Mesenchymal stem cell (in vitro differentiated cells and primary cell): ENCODE data around the gene RNF121.

Source experiments
- DNase-seq: peaks from one replicate; pipeline ENCODE4 v3.0.0-alpha.2; 2013
- H2AFZ ChIP-seq: one replicate; pipeline ENCODE4 v1.6.1; 2013; ENCODE audit warnings: low read depth, mild to moderate bottlenecking, control low read depth, inconsistent platforms, low read length, moderate library complexity
- H2AK5ac ChIP-seq: 2 replicates; pipeline ENCODE4 v1.6.1; 2013; ENCODE audit warnings: low read length, moderate library complexity, mild to moderate bottlenecking, inconsistent platforms; ENCODE audit not compliant: severe bottlenecking
- H2BK120ac ChIP-seq: one replicate; pipeline ENCODE4 v1.6.1; 2013; ENCODE audit warnings: low read depth, mild to moderate bottlenecking, inconsistent platforms, low read length, moderate library complexity
- H2BK12ac ChIP-seq, 2 experiments: one replicate each; pipeline ENCODE4 v1.6.1; 2013; ENCODE audit warnings: inconsistent platforms in 2 of 2, low read length in 2 of 2, mild to moderate bottlenecking in 2 of 2, moderate library complexity in 2 of 2, control low read depth in 1 of 2
- H2BK15ac ChIP-seq: one replicate; pipeline ENCODE4 v1.6.1; 2013; ENCODE audit warnings: mild to moderate bottlenecking, low read depth, inconsistent platforms; ENCODE audit not compliant: poor library complexity, severe bottlenecking
- H2BK5ac ChIP-seq: 2 replicates; pipeline ENCODE4 v1.6.1; 2013; ENCODE audit warnings: low read depth, mild to moderate bottlenecking, low read length, control low read depth, inconsistent platforms; ENCODE audit not compliant: poor library complexity, severe bottlenecking
- H3K14ac ChIP-seq, 2 experiments: one replicate each; pipeline ENCODE4 v1.6.1; 2013; ENCODE audit warnings: inconsistent platforms in 2 of 2, low read length in 2 of 2, control low read depth in 1 of 2, mild to moderate bottlenecking in 1 of 2, moderate library complexity in 1 of 2
- H3K18ac ChIP-seq, 2 experiments: one replicate each; pipeline ENCODE4 v1.6.1; 2013; ENCODE audit warnings: inconsistent platforms in 2 of 2, low read length in 2 of 2, control low read depth in 1 of 2, low read depth in 1 of 2, mild to moderate bottlenecking in 1 of 2
- H3K23ac ChIP-seq, 2 experiments: one replicate each; pipeline ENCODE4 v1.6.1; 2013; ENCODE audit warnings: inconsistent platforms in 2 of 2, low read length in 2 of 2, mild to moderate bottlenecking in 2 of 2, moderate library complexity in 2 of 2, control low read depth in 1 of 2
- H3K27ac ChIP-seq: 2 replicates; pipeline ENCODE4 v1.5.1; 2013; ENCODE audit warnings: mild to moderate bottlenecking, moderate library complexity, low read length, control low read depth, inconsistent platforms; ENCODE audit not compliant: poor library complexity, severe bottlenecking
- H3K27me3 ChIP-seq, 2 experiments: 2 replicates each; pipeline versions ENCODE4 v1.6.1 to v1.7.0; 2013; ENCODE audit warnings: low read length in 2 of 2, mild to moderate bottlenecking in 2 of 2, moderate library complexity in 2 of 2, control low read depth in 1 of 2, inconsistent platforms in 1 of 2; ENCODE audit not compliant: control insufficient read depth in 1 of 2, insufficient read depth in 1 of 2
- H3K36me3 ChIP-seq, 2 experiments: 2 replicates each; pipeline versions ENCODE4 v1.6.1 to v1.7.0; 2013; ENCODE audit warnings: low read length in 2 of 2, control low read depth in 1 of 2, inconsistent platforms in 1 of 2, low read depth in 1 of 2, mild to moderate bottlenecking in 1 of 2; ENCODE audit not compliant: insufficient read depth in 2 of 2, control insufficient read depth in 1 of 2
- H3K4ac ChIP-seq, 2 experiments: one replicate each; pipeline ENCODE4 v1.6.1; 2013; ENCODE audit warnings: inconsistent platforms in 2 of 2, low read length in 2 of 2, mild to moderate bottlenecking in 2 of 2, moderate library complexity in 2 of 2, control low read depth in 1 of 2, low read depth in 1 of 2
- H3K4me1 ChIP-seq: 2 replicates; pipeline ENCODE4 v1.6.1; 2013; ENCODE audit warnings: low read depth, low read length, control low read depth; ENCODE audit not compliant: control insufficient read depth, insufficient read depth
- H3K4me2 ChIP-seq: 2 replicates; pipeline ENCODE4 v1.6.1; 2013; ENCODE audit warnings: low read length, mild to moderate bottlenecking, inconsistent platforms; ENCODE audit not compliant: poor library complexity, severe bottlenecking
- H3K4me3 ChIP-seq, 2 experiments: 2 replicates each; pipeline versions ENCODE4 v1.5.1 to v1.7.0; 2013; ENCODE audit warnings: low read length in 2 of 2, mild to moderate bottlenecking in 2 of 2, control low read depth in 1 of 2, low read depth in 1 of 2; ENCODE audit not compliant: insufficient read depth in 1 of 2
- H3K79me1 ChIP-seq: replicated peaks from 2 replicates; pipeline ENCODE4 v1.6.1; 2013; ENCODE audit warnings: mild to moderate bottlenecking, control low read depth, low read length, inconsistent platforms; ENCODE audit not compliant: poor library complexity, severe bottlenecking
- H3K9ac ChIP-seq: 2 replicates; pipeline ENCODE4 v1.7.0; 2013; ENCODE audit warnings: mild to moderate bottlenecking, low read length, moderate library complexity
- H3K9me3 ChIP-seq: 2 replicates; pipeline ENCODE4 v1.7.0; 2013; ENCODE audit warnings: mild to moderate bottlenecking, low read length; ENCODE audit not compliant: control insufficient read depth
- H4K8ac ChIP-seq: one replicate; pipeline ENCODE4 v1.6.1; 2013; ENCODE audit warnings: inconsistent platforms, mild to moderate bottlenecking, low read length, moderate library complexity
- H4K91ac ChIP-seq: one replicate; pipeline ENCODE4 v1.6.1; 2013; ENCODE audit warnings: mild to moderate bottlenecking, low read length, inconsistent platforms
- WGBS: methylation state at CpG from one replicate; pipeline ENCODE4 v1.1.7; 2013; ENCODE audit warnings: mixed read lengths; 5-methylcytosine and 5-hydroxymethylcytosine counted together

RNF121 gene

DNA sequence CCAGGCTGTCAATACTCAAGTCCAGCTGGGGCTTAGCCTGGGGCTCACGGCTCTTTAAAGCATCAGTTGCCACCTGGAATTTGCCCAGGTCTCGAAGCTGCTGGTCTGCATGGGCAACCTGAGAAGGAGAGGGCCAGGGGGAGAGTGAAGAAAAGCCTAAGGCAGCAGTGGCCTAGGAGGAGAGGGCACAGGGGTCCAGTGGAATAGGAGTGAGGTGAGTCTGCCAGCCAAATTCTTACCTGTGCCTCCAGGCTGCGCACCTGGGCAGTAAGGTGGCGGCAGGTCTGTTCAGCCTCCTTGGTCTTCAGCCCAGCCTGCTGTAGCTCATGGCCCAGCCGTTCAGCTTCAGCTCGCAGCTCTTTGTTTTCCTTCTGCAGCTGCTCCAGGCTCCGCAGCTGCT, 79.9 kb downstream of the RNF121 start:
- Histone ChIP-seq H3K23ac (no peak overlapping the region), H3K4me1 (peaks cover 34% of the 10 kb centered on the region), H4K8ac (no peak overlapping the region), H2AFZ (no peak overlapping the region), H2BK120ac (no peak overlapping the region), H2BK12ac (no peak overlapping the region), H3K79me1 (peaks cover 36% of the 10 kb centered on the region), H3K18ac (no peak overlapping the region), H3K4me3 (no peak overlapping the region), H2AK5ac (no peak overlapping the region), H3K4me2 (no peak overlapping the region), H3K9ac (no peak overlapping the region), H2BK5ac (no peak overlapping the region), H3K27ac (no peak overlapping the region), H3K9me3 (no peaks in the 10 kb centered on the region), H4K91ac (no peak overlapping the region), H3K14ac (no peak overlapping the region), H3K27me3 (no peaks in the 10 kb centered on the region), H3K4ac (no peak overlapping the region), H2BK15ac (no peak overlapping the region), H3K36me3 (peaks cover 95 to 96% of the 10 kb centered on the region in 2 experiments)
- 100% methylated on average over 7 of the region's 7 CpGs for WGBS
- DNase-seq: no peak

DNA sequence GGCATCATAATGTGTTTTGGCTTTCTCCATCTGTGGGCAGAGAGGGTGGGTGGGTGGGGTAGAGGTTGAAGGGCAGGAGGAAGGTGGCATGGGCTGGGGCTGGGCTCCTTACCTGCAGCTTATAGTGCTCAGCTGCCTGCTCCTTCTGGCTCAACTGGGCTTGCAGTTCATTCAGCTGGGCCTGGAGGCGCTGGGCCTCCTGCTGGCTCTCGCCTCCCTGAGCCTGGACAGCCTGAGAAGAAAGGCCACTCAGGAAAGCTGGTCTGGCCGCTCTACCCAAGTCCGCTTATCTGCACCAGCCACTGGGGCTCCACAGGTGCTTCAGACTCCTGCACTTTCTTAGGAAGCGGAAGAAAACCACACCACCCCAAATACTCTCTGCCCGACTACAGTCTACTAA, 80.3 kb downstream of the RNF121 start:
- H2BK15ac ChIP-seq: no peak overlapping the region
- H3K4me1 ChIP-seq: peaks cover 39% of the 10 kb centered on the region
- H3K4me2 ChIP-seq: no peak overlapping the region
- peaks cover 36% of the 10 kb centered on the region for H3K79me1 ChIP-seq
- no peak overlapping the region for H2BK12ac ChIP-seq
- H3K18ac ChIP-seq: no peak overlapping the region
- no peak overlapping the region for H3K4me3 ChIP-seq
- H3K36me3 ChIP-seq: peaks cover 95 to 96% of the 10 kb centered on the region in 2 experiments
- H3K27me3 ChIP-seq: no peaks in the 10 kb centered on the region
- H3K4ac ChIP-seq: no peak overlapping the region
- no peak for DNase-seq
- H3K9ac ChIP-seq: no peak overlapping the region
- H3K14ac ChIP-seq: no peak overlapping the region
- no peaks in the 10 kb centered on the region for H3K9me3 ChIP-seq
- H4K91ac ChIP-seq: no peak overlapping the region
- H2BK120ac ChIP-seq: no peak overlapping the region
- H2BK5ac ChIP-seq: no peak overlapping the region
- no peak overlapping the region for H4K8ac ChIP-seq
- H2AFZ ChIP-seq: no peak overlapping the region
- no peak overlapping the region for H3K27ac ChIP-seq
- H3K23ac ChIP-seq: no peak overlapping the region
- WGBS: 97% methylated on average over 6 of the region's 6 CpGs
- H2AK5ac ChIP-seq: no peak overlapping the region

DNA sequence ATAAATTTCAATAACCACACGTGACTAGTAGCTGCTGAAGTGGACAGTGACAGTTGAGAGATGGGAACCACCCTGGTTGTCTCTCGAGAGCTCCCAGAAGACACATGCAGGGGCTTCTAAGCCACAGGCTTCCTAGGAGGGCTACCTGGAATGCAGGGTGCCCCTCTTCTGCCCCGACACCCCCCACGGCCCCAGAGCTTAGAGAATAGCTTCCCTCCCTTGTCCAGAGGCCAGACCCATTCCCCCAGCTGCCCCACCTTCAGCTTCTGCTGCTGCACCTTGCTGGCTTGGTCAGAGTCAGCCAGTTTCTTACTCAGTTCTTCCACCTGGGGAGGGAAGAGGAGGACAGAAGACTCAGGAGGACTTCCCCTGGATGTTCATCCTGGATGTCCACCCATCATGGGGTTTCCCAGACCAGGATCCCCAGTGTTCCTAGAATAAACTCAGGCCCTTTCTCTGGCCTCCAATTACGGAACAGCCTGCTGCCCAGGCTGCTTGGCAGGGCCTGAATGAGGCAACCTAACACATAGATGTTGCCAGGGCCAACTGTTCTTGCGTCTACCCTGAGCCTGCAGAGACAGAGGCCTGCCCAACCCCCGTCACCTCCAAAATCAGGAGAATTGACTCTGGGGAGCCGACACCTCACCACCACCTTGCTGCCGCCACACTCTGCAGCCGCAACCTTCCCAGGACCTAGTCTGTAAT, 81.8 kb downstream of the RNF121 start:
- Histone ChIP-seq H3K27ac (no peak overlapping the region), H3K79me1 (peaks cover 46% of the 10 kb centered on the region), H3K18ac (no peak overlapping the region), H3K9ac (no peak overlapping the region), H3K4me1 (peaks cover 49% of the 10 kb centered on the region), H2BK15ac (no peak overlapping the region), H3K36me3 (peaks cover 95 to 96% of the 10 kb centered on the region in 2 experiments), H3K14ac (no peak overlapping the region), H2BK120ac (no peak overlapping the region), H3K4me3 (no peak overlapping the region), H3K9me3 (no peaks in the 10 kb centered on the region), H4K8ac (no peak overlapping the region), H2AFZ (no peak overlapping the region), H2BK12ac (no peak overlapping the region), H4K91ac (no peak overlapping the region), H3K23ac (no peak overlapping the region), H3K4ac (no peak overlapping the region), H3K4me2 (no peak overlapping the region), H2AK5ac (no peak overlapping the region), H3K27me3 (no peaks in the 10 kb centered on the region), H2BK5ac (no peak overlapping the region)
- no peak for DNase-seq
- WGBS: 94% methylated on average over 10 of the region's 10 CpGs

DNA sequence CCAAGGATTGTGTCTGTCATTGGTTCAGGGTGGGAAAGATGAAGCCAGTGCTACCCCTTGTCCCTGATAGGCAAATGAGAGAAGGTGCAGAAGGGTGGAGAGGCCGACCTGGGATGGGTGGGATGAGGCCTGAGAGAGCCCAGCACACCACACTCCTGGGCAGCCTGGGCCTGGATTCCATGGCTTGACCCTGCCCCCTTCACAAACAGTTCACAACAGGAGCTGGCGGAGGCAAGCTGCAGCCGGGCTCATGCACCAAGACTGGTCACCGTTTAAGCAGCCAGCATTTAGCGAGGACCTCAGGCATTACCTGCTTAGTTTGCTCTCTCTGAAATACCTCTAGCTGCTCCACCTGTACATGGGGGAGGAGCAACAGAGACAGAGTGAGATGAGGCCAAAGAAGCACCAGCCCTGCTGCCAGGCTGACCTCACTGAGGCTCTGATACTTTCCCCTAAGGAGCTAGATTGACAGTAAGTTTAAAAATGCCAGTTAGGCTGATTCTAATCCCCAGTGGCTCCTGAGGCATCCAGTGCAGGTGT, 83.3 kb downstream of the RNF121 start:
- no peak overlapping the region for H4K8ac ChIP-seq
- peak overlapping the region; percentile 88 for H3K27ac ChIP-seq
- no peak overlapping the region for H2BK12ac ChIP-seq
- H3K23ac ChIP-seq: no peak overlapping the region
- no peak overlapping the region for H3K4ac ChIP-seq
- no peak overlapping the region for H3K4me3 ChIP-seq
- H3K14ac ChIP-seq: no peak overlapping the region
- DNase-seq: no peak
- H2AK5ac ChIP-seq: peak overlapping the region; percentile 40
- no peak overlapping the region for H2BK120ac ChIP-seq
- peaks cover 93 to 96% of the 10 kb centered on the region in 2 experiments for H3K36me3 ChIP-seq
- no peaks in the 10 kb centered on the region for H3K27me3 ChIP-seq
- no peak overlapping the region for H4K91ac ChIP-seq
- H3K18ac ChIP-seq: no peak overlapping the region
- no peak overlapping the region for H3K4me2 ChIP-seq
- WGBS: 97% methylated on average over 5 of the region's 5 CpGs
- no peak overlapping the region for H2AFZ ChIP-seq
- peaks cover 55% of the 10 kb centered on the region for H3K4me1 ChIP-seq
- peak overlapping the region; percentile 35 for H3K9ac ChIP-seq
- no peak overlapping the region for H2BK5ac ChIP-seq
- no peaks in the 10 kb centered on the region for H3K9me3 ChIP-seq
- peaks cover 42% of the 10 kb centered on the region for H3K79me1 ChIP-seq
- no peak overlapping the region for H2BK15ac ChIP-seq
